Activated CD8-positive, alpha-beta memory T cell treated with anti-CD3 and anti-CD28 coated beads, Interleukin-2, amount 50 U/mL, for 1 hour (primary cell): ENCODE measurements around the gene ATXN7L1.
A peak's percentile ranks its signal among the peaks of the same experiment; 100 is the strongest.
"Not testable (repeated sequence)": the region's sequence is repeated elsewhere in the genome, so short reads cannot be mapped to it uniquely, and the experiment has no call there.

Experiments
- DNase-seq: peaks from one replicate; pipeline ENCODE4 v3.0.0-alpha.2; 2020; ENCODE audit errors: extremely low read depth

ATXN7L1 gene

GRCh38 chr7:105861224-105861623 is 15.2 kb downstream of the ATXN7L1 start:
- DNase-seq, result no peak

- DNase-seq, result no peak
Observed at GRCh38 chr7:105860793-105861192, 15.6 kb downstream of the ATXN7L1 start.

DNA sequence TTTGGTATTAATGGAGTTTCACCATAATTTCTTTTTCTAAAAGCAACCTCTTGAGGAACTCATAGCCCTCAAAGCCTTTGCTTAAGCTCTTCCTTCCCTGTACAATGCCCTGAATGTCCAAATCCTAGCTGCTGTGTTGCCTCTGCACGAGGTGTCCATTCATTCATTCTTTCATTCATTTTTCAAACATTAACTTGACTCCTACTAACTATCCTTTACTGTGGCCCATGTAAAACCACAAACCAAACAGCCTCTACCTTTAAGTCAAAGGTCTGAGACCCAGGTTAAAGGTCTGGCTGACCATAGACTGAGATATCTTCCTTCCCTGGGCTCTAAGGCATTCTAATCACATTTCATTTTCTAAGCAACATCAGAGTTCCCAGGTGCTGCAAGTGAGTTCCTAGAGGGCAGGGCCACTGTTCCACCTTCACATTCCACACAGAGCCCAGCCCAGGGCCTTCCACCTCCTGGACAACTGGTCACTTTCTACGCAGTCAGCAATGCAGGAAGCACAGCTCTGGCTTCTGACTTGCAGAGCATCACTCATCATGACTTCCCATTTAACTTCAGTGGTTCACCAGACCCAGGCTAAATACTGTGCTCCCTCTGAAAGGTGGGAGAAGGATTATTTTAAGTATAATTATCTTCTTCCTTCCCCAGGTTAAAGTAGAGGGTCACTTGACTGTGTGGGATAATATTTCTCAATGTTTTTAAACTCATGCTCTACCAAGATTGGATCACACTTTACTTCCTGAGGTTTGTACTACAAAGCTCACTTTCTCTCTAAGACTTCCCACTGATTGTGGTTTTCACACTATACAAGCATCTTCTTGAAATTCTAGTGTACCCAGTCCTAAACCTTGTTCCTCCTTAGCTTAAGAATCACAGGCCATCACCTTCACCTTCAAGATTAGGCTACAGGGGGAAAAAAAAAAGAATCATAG is 19.1 kb downstream of the ATXN7L1 start:
- DNase-seq, result no peak

GRCh38 chr7:105854498-105854897 is 21.9 kb downstream of the ATXN7L1 start:
- DNase-seq, result no peak

GRCh38 chr7:105853931-105854419 is 22.4 kb downstream of the ATXN7L1 start:
- DNase-seq, result no peak

- DNase-seq, result no peak
Observed at GRCh38 chr7:105851064-105851463, 25.3 kb downstream of the ATXN7L1 start.

GRCh38 chr7:105849122-105849855 is 27.1 kb downstream of the ATXN7L1 start:
- peak; percentile 50 for DNase-seq

DNA sequence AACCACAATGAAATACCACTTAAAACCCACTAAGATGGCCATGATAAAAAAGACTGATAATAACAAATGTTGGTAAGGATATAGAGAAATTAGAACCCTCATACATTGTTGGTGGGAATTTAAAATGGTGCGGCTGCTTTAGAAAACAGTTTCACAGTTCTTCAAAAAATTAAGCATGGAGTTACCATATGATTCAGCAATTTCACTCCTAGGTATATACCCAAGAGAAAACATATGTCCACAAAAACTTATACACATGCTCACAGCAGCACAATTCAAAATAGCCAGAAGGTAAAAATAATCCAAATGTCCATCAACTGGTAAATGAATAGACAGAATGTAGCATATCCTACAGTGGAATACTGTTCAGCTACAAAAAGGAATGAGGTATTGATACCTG is 30.0 kb downstream of the ATXN7L1 start:
- no peak for DNase-seq

DNA sequence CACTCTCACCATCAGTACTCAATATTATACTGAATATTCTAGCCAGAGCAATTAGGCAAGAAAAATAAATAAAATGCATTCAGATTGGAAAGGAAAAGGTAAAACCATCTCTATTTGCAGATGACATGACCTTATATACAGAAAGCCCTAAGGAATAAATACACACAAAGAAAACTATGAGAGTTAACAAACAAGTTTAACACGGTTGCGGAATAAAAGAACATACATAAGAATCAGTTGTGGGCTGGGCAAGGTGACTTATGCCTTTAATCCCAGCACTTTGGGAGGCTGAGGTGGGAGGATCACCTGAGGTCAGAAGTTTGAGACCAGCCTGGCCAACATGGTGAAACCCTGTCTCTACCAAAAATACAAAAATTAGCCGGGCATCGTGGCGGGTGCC is 31.7 kb downstream of the ATXN7L1 start:
- not testable (repeated sequence) for DNase-seq

- no peak for DNase-seq
Observed at GRCh38 chr7:105841866-105842265, 34.5 kb downstream of the ATXN7L1 start.

DNA sequence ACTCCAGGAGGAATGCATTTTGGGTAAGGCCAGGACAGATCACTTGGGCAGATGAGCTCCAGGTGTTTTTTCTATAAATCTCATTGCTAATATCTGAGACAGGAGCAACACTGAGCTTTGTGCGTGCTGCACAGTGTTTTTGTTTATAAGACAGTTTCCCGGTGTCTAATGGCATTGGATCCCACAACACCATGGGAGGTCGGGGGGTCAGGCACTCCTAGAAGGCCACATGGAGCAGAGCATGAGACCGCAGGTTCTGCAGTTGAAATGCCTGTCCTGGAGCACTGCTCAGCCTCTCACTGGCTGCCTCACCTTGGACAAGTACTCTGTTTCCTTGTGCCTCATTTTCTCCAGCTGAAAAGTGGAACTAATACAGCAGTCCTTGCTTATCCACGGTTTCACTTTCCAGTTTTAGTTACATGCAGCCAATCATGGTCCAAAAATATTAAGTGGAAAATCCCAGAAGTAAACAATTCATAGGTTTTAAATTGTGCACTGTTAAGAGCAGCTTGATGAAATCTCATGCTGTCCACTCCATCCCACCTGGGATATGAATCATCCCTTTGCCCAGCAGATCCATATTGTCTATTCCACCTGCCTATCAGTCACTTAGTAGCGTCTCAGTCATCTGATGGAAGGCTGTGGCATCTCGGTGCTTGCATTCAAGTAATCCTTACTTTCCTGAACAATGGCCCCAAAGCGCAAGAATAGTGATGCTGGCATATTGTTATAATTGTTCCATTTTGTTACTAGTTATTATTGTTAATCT is 35.2 kb downstream of the ATXN7L1 start:
- DNase-seq, result no peak

- DNase-seq, result no peak
Observed at GRCh38 chr7:105839266-105839665, 37.1 kb downstream of the ATXN7L1 start.

DNA sequence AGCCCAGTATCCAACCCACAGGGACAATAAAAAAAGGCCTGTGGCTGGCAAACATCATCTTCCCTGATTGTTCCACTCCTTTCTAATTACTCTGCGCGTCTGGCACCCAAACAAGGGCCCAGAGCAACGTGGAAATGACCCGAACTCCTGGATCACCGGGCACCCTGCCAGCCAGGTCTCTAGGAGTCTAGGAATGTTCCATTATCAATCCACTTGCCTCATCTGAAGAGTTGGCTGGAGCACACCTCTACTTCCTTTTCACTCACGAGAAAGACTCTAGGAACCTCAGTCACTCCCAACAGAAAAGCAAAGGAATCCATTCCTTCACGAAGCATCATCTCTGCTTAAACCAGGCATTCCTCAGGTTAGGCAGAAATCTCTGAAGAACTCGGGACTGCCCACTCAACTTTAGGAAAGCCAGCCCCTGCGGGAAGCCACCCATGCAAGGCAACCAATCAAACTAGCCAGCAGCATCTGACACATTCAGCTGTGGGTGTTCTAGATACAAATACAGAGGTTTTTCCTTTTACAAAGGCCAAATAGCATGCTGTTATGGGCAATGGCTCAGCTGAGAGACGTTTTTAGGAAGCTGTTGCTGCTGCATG is 37.7 kb downstream of the ATXN7L1 start:
- no peak for DNase-seq

DNA sequence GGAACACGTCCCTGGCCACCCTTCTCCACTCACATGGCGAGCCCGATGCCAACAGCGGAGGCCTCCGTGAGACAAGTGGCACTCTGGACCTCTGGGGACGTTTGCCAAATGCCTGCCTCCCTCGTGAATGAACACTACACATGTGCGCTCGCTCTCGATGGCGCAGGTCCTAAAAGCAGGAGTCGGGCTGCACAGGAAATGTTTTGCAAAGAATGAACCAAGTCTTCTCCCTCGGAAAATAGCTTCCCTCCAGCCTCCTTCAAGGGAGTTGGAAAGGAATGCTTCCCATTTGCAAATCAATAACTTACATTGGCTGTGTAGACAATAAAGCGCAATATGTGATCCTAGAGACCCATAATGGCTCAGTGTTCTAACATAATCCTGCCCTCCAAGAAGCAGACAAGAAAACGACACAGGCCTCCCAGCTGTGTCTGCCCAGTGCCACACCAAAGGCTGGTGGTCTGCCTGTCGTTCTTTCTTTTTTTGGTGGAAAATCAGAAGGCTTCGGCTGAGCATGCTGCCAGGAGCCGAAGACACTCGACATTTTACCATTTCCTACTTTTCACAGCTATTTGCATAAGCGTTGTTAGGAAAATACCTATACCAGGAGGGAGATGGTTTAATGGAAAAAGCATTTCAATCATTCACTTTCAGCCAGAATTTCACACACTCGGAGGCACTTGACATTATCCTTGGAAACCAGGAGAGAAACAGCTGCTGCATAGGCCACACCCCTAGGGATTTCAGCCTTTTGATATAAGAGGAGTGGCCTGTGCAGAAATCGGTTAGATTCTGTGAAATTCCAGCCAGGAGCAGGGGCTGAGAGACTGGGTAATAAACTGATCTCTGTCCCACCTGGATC is 38.4 kb downstream of the ATXN7L1 start:
- no peak for DNase-seq

DNA sequence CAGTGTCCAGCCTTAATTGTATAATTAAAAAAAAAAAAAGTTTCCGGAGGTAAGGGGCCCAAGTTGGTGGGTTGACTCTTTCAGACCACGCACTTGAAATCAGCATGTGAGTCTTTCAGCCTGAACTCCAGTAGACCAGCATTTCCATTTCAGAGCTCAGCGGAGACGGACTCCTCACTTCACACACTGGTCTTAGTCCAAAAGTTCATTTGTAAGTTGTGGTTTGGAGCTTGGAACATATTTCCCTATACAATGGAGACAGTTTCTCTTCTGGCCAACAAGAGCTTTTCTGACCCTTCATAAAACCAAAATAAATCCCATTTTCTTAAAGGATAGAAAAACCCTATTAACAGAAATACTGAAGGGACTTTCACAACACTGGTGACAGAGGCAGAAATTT is 41.0 kb downstream of the ATXN7L1 start:
- no peak for DNase-seq

- no peak for DNase-seq
Observed at GRCh38 chr7:105831824-105832535, 44.4 kb downstream of the ATXN7L1 start.

GRCh38 chr7:105831302-105831620 is 45.1 kb downstream of the ATXN7L1 start:
- DNase-seq, result no peak

GRCh38 chr7:105830405-105831301 is 45.7 kb downstream of the ATXN7L1 start:
- no peak for DNase-seq

DNA sequence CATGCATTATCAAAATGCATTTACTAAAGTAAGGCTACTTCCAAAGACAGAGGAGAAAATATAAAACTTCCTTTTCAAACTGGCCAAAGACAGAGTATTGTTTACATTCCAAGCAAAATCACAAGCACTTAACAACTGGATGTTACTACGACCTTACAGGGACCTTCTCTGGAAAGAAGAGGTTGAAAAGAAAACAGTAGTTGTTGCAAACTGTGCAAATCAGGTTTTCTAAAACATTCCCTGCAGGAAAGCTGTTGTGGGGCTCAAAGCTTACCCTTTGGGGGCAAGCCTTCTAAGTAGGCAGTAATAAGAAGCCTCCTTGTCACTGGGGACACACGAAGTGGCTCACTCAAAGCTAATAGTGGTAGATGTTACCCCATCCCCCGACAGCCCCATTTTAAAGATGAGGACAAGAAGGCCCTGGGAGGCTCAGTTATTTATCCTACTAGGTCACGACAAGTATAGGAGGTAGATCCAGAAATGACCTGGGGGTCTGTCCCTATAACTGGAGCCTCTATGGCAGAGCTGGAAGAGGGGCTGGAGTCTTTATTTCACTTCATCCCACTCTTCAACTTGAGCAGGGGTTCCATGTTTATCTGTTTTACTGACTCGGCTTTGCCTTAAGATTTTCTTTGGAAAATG is 46.6 kb downstream of the ATXN7L1 start:
- no peak for DNase-seq
